Measurements from ENCODE around the gene SLC12A9. TPM values are rescaled to one million over a fixed set of nuclear protein-coding genes. Genes with fewer than 3 reads are reported as not detected.

Gene SLC12A9
- total and polyA plus RNA-seq, 2 of the 4 experiments (the other 2 are of a cell fraction) = 4.5 to 16.2 TPM

GRCh38 chr7:100896732-100897608, 44.5 kb downstream of the SLC12A9 start:
- H3K27ac ChIP-seq (ENCODE audit: insufficient read depth, low read length) = no peak overlapping the region
- no peak overlapping the region for H2BK5ac ChIP-seq (ENCODE audit: low read depth, low read length, poor library complexity, severe bottlenecking)
- no peak overlapping the region for H2AK5ac ChIP-seq (ENCODE audit: low read depth, low read length)
- H3K4me2 ChIP-seq (ENCODE audit: low read depth, low read length) = no peak overlapping the region
- no peak for DNase-seq
- no peak overlapping the region for H3K56ac ChIP-seq (ENCODE audit: extremely low read depth, insufficient read depth, low read length)
- H4K8ac ChIP-seq (ENCODE audit: low read depth in 2 of 2, low read length in 2 of 2) = no peak overlapping the region
- no peak overlapping the region; the same call in 1 of the 2 replicates for H3K4me3 ChIP-seq (ENCODE audit: insufficient read depth, low read depth, low read length)
- H3K27me3 ChIP-seq (ENCODE audit: control insufficient read depth, insufficient read depth, low read length) = peaks cover 41% of the 10 kb centered on the region
- in situ Hi-C loops (cut with MboI; ENCODE audit: low sequenced_read_pairs) = loop anchor here (10.0 kb wide), 1 partner anchor 388 kb away; no protein-coding TSS in a partner anchor
- H3K14ac ChIP-seq (replicated peaks; ENCODE audit: low read depth, low read length) = no peak overlapping the region
- POLR2A ChIA-PET (ENCODE audit: unreplicated experiment) = no interaction called here
- no peak overlapping the region for H2BK120ac ChIP-seq (ENCODE audit: low read depth, low read length)
- H2BK15ac ChIP-seq (ENCODE audit: low read depth, low read length) = no peak overlapping the region
- H4K91ac ChIP-seq (ENCODE audit: insufficient read depth, low read depth, low read length) = no peak overlapping the region
- 1% methylated on average over 29 of the region's 95 CpGs; no CpG with 5 or more reads in 1 of the 2 experiments for WGBS, 2 experiments (ENCODE audit: extremely low coverage in 2 of 2, insufficient read length in 1 of 2)
- H3K36me3 ChIP-seq (ENCODE audit: control insufficient read depth, insufficient read depth, low read length) = no peaks in the 10 kb centered on the region
- peak; percentile 54 for ATAC-seq (ENCODE audit: low read depth)
- H3K18ac ChIP-seq (ENCODE audit: low read depth, low read length) = no peak overlapping the region
- dilution Hi-C loops (cut with HindIII; ENCODE audit: low sequenced_read_pairs, unreplicated experiment) = no loop called here
- 0 out of 2 replicates have a peak, but pooled peaks cover 4% of the 10 kb centered on the region for H4K20me1 ChIP-seq (ENCODE audit: insufficient read depth, low read length)
- no peaks in the 10 kb centered on the region for H3K9me1 ChIP-seq (ENCODE audit: insufficient read depth, low read length)
- peaks cover 2% of the 10 kb centered on the region; the same call in 1 of the 2 replicates for H3K9me3 ChIP-seq (ENCODE audit: control insufficient read depth, insufficient read depth, low read length)
- no peak overlapping the region for H2BK20ac ChIP-seq (ENCODE audit: low read depth, low read length)
- no peaks in the 10 kb centered on the region for H3K79me1 ChIP-seq (ENCODE audit: low read depth in 1 of 2, low read length in 2 of 2)
- intact Hi-C loops (cut with micrococcal nuclease) = loop anchor here (1.0 to 2.0 kb wide), 3 partner anchors 162 to 296 kb away; no protein-coding TSS in a partner anchor
- H2AK9ac ChIP-seq (replicated peaks; ENCODE audit: low read depth, low read length, poor library complexity) = no peak overlapping the region
- CTCF ChIA-PET = interaction anchor here (0.6 kb wide), 1 partner anchor 161 kb away, joined by 4 read pairs; no protein-coding TSS in a partner anchor
- no TSS peak for BruUV-seq (replicated peaks)
- no peak overlapping the region for H3K4ac ChIP-seq (ENCODE audit: low read depth, low read length)
- no peak overlapping the region for H4K5ac ChIP-seq (ENCODE audit: low read depth, low read length)
- peak overlapping the region; percentile 72 for H2AFZ ChIP-seq (replicated peaks; ENCODE audit: low read length, poor library complexity)
- TF ChIP-seq, protein P1, sequence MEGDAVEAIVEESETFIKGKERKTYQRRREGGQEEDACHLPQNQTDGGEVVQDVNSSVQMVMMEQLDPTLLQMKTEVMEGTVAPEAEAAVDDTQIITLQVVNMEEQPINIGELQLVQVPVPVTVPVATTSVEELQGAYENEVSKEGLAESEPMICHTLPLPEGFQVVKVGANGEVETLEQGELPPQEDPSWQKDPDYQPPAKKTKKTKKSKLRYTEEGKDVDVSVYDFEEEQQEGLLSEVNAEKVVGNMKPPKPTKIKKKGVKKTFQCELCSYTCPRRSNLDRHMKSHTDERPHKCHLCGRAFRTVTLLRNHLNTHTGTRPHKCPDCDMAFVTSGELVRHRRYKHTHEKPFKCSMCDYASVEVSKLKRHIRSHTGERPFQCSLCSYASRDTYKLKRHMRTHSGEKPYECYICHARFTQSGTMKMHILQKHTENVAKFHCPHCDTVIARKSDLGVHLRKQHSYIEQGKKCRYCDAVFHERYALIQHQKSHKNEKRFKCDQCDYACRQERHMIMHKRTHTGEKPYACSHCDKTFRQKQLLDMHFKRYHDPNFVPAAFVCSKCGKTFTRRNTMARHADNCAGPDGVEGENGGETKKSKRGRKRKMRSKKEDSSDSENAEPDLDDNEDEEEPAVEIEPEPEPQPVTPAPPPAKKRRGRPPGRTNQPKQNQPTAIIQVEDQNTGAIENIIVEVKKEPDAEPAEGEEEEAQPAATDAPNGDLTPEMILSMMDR (conservative IDR thresholded peaks at IDR 0.05; ENCODE audit: low read depth, low read length) = peak; percentile 63
- TF ChIP-seq, protein P2, sequence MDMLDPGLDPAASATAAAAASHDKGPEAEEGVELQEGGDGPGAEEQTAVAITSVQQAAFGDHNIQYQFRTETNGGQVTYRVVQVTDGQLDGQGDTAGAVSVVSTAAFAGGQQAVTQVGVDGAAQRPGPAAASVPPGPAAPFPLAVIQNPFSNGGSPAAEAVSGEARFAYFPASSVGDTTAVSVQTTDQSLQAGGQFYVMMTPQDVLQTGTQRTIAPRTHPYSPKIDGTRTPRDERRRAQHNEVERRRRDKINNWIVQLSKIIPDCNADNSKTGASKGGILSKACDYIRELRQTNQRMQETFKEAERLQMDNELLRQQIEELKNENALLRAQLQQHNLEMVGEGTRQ (IDR thresholded peaks at IDR 0.05; ENCODE audit: low read depth, low read length) = no peak
- TF ChIP-seq SMC3 (IDR thresholded peaks at IDR 0.05; ENCODE audit: low read depth, low read length) (peak; percentile 67), RAD21 (IDR thresholded peaks at IDR 0.05; ENCODE audit: low read length) (peak; percentile 57), POLR2A (IDR thresholded peaks at IDR 0.05; ENCODE audit: low read depth, low read length) (no peak), CHD1 (IDR thresholded peaks at IDR 0.05; ENCODE audit: low read depth, low read length) (no peak)
- no peak overlapping the region for H3K23ac ChIP-seq (ENCODE audit: low read depth, low read length)
- no peaks in the 10 kb centered on the region; the same call in 1 of the 2 replicates for H3K4me1 ChIP-seq (ENCODE audit: control insufficient read depth, insufficient read depth, low read length)
- H3K9ac ChIP-seq (ENCODE audit: low read depth, low read length) = no peak overlapping the region

Measured in IMR-90 (cell line).